Trophoblast cell (in vitro differentiated cells and primary cell): ENCODE results near the gene TUT7. TPM values are rescaled to one million over a fixed set of nuclear protein-coding genes. Genes with fewer than 3 reads are reported as not detected.
A peak's percentile ranks its signal among the peaks of the same experiment; 100 is the strongest.
"Not testable (repeated sequence)": the region's sequence is repeated elsewhere in the genome, so short reads cannot be mapped to it uniquely, and the experiment has no call there.

ENCODE experiments used
- DNase-seq, 2 donors: peaks; one replicate each; pipeline ENCODE4 v3.0.0-alpha.2; 2016
- H2AFZ ChIP-seq: 2 replicates; pipeline ENCODE4 v1.6.1; 2013; ENCODE audit warnings: low read length, moderate library complexity, mild to moderate bottlenecking; ENCODE audit not compliant: insufficient read depth, poor library complexity
- H2AK5ac ChIP-seq: 2 replicates; pipeline ENCODE4 v1.6.1; 2013; ENCODE audit warnings: mild to moderate bottlenecking, low read length
- H2BK120ac ChIP-seq: 2 replicates; pipeline ENCODE4 v1.6.1; 2013; ENCODE audit warnings: low read length, mild to moderate bottlenecking, moderate library complexity; ENCODE audit not compliant: insufficient read depth, poor library complexity
- H2BK12ac ChIP-seq: 2 replicates; pipeline ENCODE4 v1.6.1; 2013; ENCODE audit warnings: mild to moderate bottlenecking, low read length, moderate library complexity
- H2BK5ac ChIP-seq: 2 replicates; pipeline ENCODE4 v1.6.1; 2013; ENCODE audit warnings: low read length, low read depth, moderate library complexity, mild to moderate bottlenecking; ENCODE audit not compliant: poor library complexity
- H3K14ac ChIP-seq: 2 replicates; pipeline ENCODE4 v1.6.1; 2013; ENCODE audit warnings: mild to moderate bottlenecking, low read length
- H3K18ac ChIP-seq: 2 replicates; pipeline ENCODE4 v1.6.1; 2013; ENCODE audit warnings: mild to moderate bottlenecking, low read length
- H3K23ac ChIP-seq: 2 replicates; pipeline ENCODE4 v1.6.1; 2013; ENCODE audit warnings: low read length
- H3K27ac ChIP-seq: 2 replicates; pipeline ENCODE4 v1.5.1; 2013; ENCODE audit warnings: low read depth, mild to moderate bottlenecking, inconsistent platforms, low read length, moderate library complexity
- H3K27me3 ChIP-seq: 2 replicates; pipeline ENCODE4 v1.6.1; 2013; ENCODE audit warnings: inconsistent platforms, mild to moderate bottlenecking, low read length, moderate library complexity; ENCODE audit not compliant: insufficient read depth
- H3K36me3 ChIP-seq, 2 experiments: 1 replicate in 1 of 2; 2 replicates in 1 of 2; pipeline ENCODE4 v1.6.1; 2013; ENCODE audit warnings: low read length in 2 of 2, mild to moderate bottlenecking in 2 of 2, moderate library complexity in 1 of 2; ENCODE audit not compliant: insufficient read depth in 2 of 2, control insufficient read depth in 1 of 2
- H3K4ac ChIP-seq: 2 replicates; pipeline ENCODE4 v1.6.1; 2013; ENCODE audit warnings: low read depth, mild to moderate bottlenecking, low read length, moderate library complexity
- H3K4me1 ChIP-seq, 2 experiments: 1 replicate in 1 of 2; 2 replicates in 1 of 2; pipeline ENCODE4 v1.6.1; 2013; ENCODE audit warnings: low read length in 2 of 2, mild to moderate bottlenecking in 2 of 2, moderate library complexity in 1 of 2; ENCODE audit not compliant: insufficient read depth in 2 of 2, control insufficient read depth in 1 of 2
- H3K4me2 ChIP-seq: 2 replicates; pipeline ENCODE4 v1.6.1; 2013; ENCODE audit warnings: inconsistent platforms, mild to moderate bottlenecking, low read length, moderate library complexity
- H3K4me3 ChIP-seq: 2 replicates; pipeline ENCODE4 v1.5.1; 2013; ENCODE audit warnings: mild to moderate bottlenecking, low read depth, low read length, inconsistent platforms
- H3K79me1 ChIP-seq: one replicate; pipeline ENCODE4 v1.6.1; 2013; ENCODE audit warnings: low read length
- H3K79me2 ChIP-seq: 2 replicates; pipeline ENCODE4 v1.6.1; 2013; ENCODE audit warnings: low read length, mild to moderate bottlenecking; ENCODE audit not compliant: control insufficient read depth, insufficient read depth, poor library complexity
- H3K9ac ChIP-seq: 2 replicates; pipeline ENCODE4 v1.6.1; 2013; ENCODE audit warnings: mild to moderate bottlenecking, low read length
- H3K9me3 ChIP-seq: 2 replicates; pipeline ENCODE4 v1.6.1; 2013; ENCODE audit warnings: low read depth, mild to moderate bottlenecking, control low read depth, inconsistent platforms, low read length; ENCODE audit not compliant: insufficient read depth
- H4K12ac ChIP-seq: 2 replicates; pipeline ENCODE4 v1.6.1; 2013; ENCODE audit warnings: low read depth, mild to moderate bottlenecking, low read length, moderate library complexity
- H4K8ac ChIP-seq: 2 replicates; pipeline ENCODE4 v1.6.1; 2013; ENCODE audit warnings: low read depth, mild to moderate bottlenecking, low read length, moderate library complexity
- H4K91ac ChIP-seq: one replicate; pipeline ENCODE4 v1.6.1; 2013; ENCODE audit warnings: low read depth, mild to moderate bottlenecking, low read length, moderate library complexity
- WGBS: extraction: QIAGEN DNeasy Blood & Tissue Kit; methylation state at CpG from one replicate; pipeline ENCODE4 v1.1.7; 2013; ENCODE audit warnings: missing lambda C conversion rate; ENCODE audit not compliant: insufficient read length, insufficient coverage; ENCODE audit errors: extremely low coverage; 5-methylcytosine and 5-hydroxymethylcytosine counted together
- polyA plus RNA-seq: library from polyadenylated mRNA; stranded (reverse); fragments of 200-250 nt; gene quantifications from 2 replicates; pipeline ENCODE4 v1.2.3, GENCODE V29; 2013

Gene TUT7
- polyA plus RNA-seq = 35.4 and 39.4 TPM in 2 replicates

- WGBS = no CpG with 5 or more reads among the region's 79 CpGs
- H3K36me3 ChIP-seq = peaks cover 0 to 2% of the 10 kb centered on the region in 2 experiments
- H3K27ac ChIP-seq = peak within 1 kb of the TSS; percentile 95
Observed at GRCh38 chr9:86354011-86354817, at the start of gene TUT7. TUT7 (minus strand) TSS chr9:86354410; CDS start chr9:86353199, 1,211 bp downstream.

GRCh38 chr9:86402591-86402990 lies 48.4 kb upstream of the TUT7 start:
- H3K27me3 ChIP-seq = no peaks in the 10 kb centered on the region
- DNase-seq = no peak
- H3K18ac ChIP-seq = no peak overlapping the region
- H3K79me2 ChIP-seq = no peaks in the 10 kb centered on the region
- no peak overlapping the region for H3K4ac ChIP-seq
- no peak overlapping the region for H2AK5ac ChIP-seq
- H3K9me3 ChIP-seq = no peaks in the 10 kb centered on the region
- H2BK5ac ChIP-seq = no peak overlapping the region
- no peaks in the 10 kb centered on the region for H3K36me3 ChIP-seq
- no CpG with 5 or more reads among the region's 3 CpGs for WGBS
- peaks cover 3% of the 10 kb centered on the region for H3K79me1 ChIP-seq
- H3K9ac ChIP-seq = no peak overlapping the region
- H2BK120ac ChIP-seq = no peak overlapping the region
- H4K12ac ChIP-seq = no peak overlapping the region
- H3K23ac ChIP-seq = no peak overlapping the region
- peaks cover 6 to 13% of the 10 kb centered on the region in 2 experiments for H3K4me1 ChIP-seq
- no peak overlapping the region for H3K4me2 ChIP-seq
- no peak overlapping the region for H3K4me3 ChIP-seq
- no peak overlapping the region for H3K27ac ChIP-seq
- no peak overlapping the region for H3K14ac ChIP-seq
- no peak overlapping the region for H4K8ac ChIP-seq
- no peak overlapping the region for H2BK12ac ChIP-seq
- H2AFZ ChIP-seq = no peak overlapping the region
- H4K91ac ChIP-seq = no peak overlapping the region

More at GRCh38 chr9:86354011-86354817, at the start of gene TUT7:
- peaks cover 11% of the 10 kb centered on the region for H3K79me1 ChIP-seq
- H4K8ac ChIP-seq = peak within 1 kb of the TSS; percentile 95
- H2BK120ac ChIP-seq = peak within 1 kb of the TSS; percentile 93
- peak within 1 kb of the TSS; percentile 96 for H3K14ac ChIP-seq
- peak within 1 kb of the TSS; percentile 90 for H3K4me3 ChIP-seq
- no peaks in the 10 kb centered on the region for H3K9me3 ChIP-seq
- H2BK5ac ChIP-seq = peak within 1 kb of the TSS; percentile 89
- peak within 1 kb of the TSS; percentile 88 for H3K4ac ChIP-seq
- H3K4me2 ChIP-seq = peak within 1 kb of the TSS; percentile 97
- H3K27me3 ChIP-seq = no peaks in the 10 kb centered on the region
- H3K23ac ChIP-seq = no peak within 1 kb of the TSS
- H3K18ac ChIP-seq = peak within 1 kb of the TSS; percentile 91
- peak within 1 kb of the TSS; percentile 95 for H4K12ac ChIP-seq
- DNase-seq = peak; percentile 97 to 99
- H2BK12ac ChIP-seq = no peak within 1 kb of the TSS
- peak within 1 kb of the TSS; percentile 96 for H4K91ac ChIP-seq
- peak within 1 kb of the TSS; percentile 93 for H3K9ac ChIP-seq
- H3K4me1 ChIP-seq = peaks cover 0 to 3% of the 10 kb centered on the region in 2 experiments
- H3K79me2 ChIP-seq = peaks cover 10% of the 10 kb centered on the region
- peak within 1 kb of the TSS; percentile 98 for H2AFZ ChIP-seq
- H2AK5ac ChIP-seq = peak within 1 kb of the TSS; percentile 69

- Histone ChIP-seq H4K8ac (no peak overlapping the region), H3K4ac (no peak overlapping the region), H3K14ac (no peak overlapping the region), H2BK5ac (no peak overlapping the region), H3K27ac (no peak overlapping the region), H3K79me2 (no peaks in the 10 kb centered on the region), H3K9me3 (no peaks in the 10 kb centered on the region), H3K23ac (no peak overlapping the region), H3K9ac (no peak overlapping the region), H3K4me1 (no peaks in the 10 kb centered on the region), H4K91ac (no peak overlapping the region), H3K4me2 (no peak overlapping the region), H2BK12ac (no peak overlapping the region), H2AK5ac (no peak overlapping the region), H3K27me3 (no peaks in the 10 kb centered on the region), H4K12ac (no peak overlapping the region), H3K18ac (no peak overlapping the region), H3K4me3 (no peak overlapping the region), H3K36me3 (no peaks in the 10 kb centered on the region), H3K79me1 (no peaks in the 10 kb centered on the region), H2AFZ (no peak overlapping the region), H2BK120ac (no peak overlapping the region)
- DNase-seq = no peak
- WGBS = no CpG with 5 or more reads among the region's 2 CpGs
Observed at GRCh38 chr9:86396412-86396811, 42.2 kb upstream of the TUT7 start.

GRCh38 chr9:86390184-86390583 lies 36.0 kb upstream of the TUT7 start:
- H3K4me1 ChIP-seq, DNase-seq, H4K8ac ChIP-seq, H3K79me2 ChIP-seq, H3K36me3 ChIP-seq, H3K4me2 ChIP-seq, H3K79me1 ChIP-seq, H3K9me3 ChIP-seq, H2AFZ ChIP-seq, H2AK5ac ChIP-seq, H3K18ac ChIP-seq, H4K91ac ChIP-seq, H3K27me3 ChIP-seq, H4K12ac ChIP-seq, H3K4me3 ChIP-seq, H3K27ac ChIP-seq, H2BK5ac ChIP-seq, H3K9ac ChIP-seq, H2BK12ac ChIP-seq, H3K4ac ChIP-seq, H3K14ac ChIP-seq, H2BK120ac ChIP-seq, H3K23ac ChIP-seq: not testable (repeated sequence)
- no CpG with 5 or more reads among the region's 4 CpGs for WGBS
